ENCODE measurements around the gene EYS. TPM values are rescaled to one million over a fixed set of nuclear protein-coding genes. Genes with fewer than 3 reads are reported as not detected.

The EYS gene
- total RNA-seq, 2 experiments from 2014 or later, result not detected

DNA sequence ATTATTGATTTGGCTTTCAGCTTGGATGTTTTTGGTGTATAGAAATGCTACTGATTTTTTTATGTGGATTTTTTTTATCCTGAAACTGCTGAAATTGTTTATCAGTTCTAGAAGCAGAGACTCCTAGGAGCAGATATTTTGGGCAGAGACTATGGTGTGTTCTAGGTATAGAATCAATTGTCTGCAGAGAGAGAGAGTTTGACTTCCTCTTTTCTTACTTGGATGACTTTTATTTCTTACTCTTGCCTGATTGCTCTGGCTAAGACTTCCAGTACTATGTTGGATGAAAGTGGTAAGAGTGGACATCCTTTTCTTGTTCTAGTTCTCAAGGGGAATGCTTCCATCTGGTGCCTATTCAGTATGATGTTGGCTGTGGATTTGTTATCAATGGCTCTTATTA lies 1700.8 kb downstream of the EYS start:
- peaks cover 9% of the 10 kb centered on the region for H3K9me3 Mint-ChIP-seq
- H3K4me3 Mint-ChIP-seq, result no peak overlapping the region
- no peaks in the 10 kb centered on the region for H3K4me1 Mint-ChIP-seq (ENCODE audit: low read depth)
- intact Hi-C loops (cut with DNase I, micrococcal nuclease), result no loop called here
- H3K27ac Mint-ChIP-seq, result no peak overlapping the region
- H3K27ac ChIP-seq (ENCODE audit: low read depth in 1 of 2, low read length in 2 of 2), result no peak overlapping the region
- no peaks in the 10 kb centered on the region for H3K27me3 ChIP-seq (ENCODE audit: control insufficient read depth in 1 of 2, insufficient read depth in 2 of 2, low read length in 2 of 2)
- no peaks in the 10 kb centered on the region for H3K36me3 ChIP-seq (ENCODE audit: insufficient read depth, low read length)
- ATAC-seq (ENCODE audit: poor library complexity) (no peak), DNase-seq (no peak)
- TF ChIP-seq, protein P1, sequence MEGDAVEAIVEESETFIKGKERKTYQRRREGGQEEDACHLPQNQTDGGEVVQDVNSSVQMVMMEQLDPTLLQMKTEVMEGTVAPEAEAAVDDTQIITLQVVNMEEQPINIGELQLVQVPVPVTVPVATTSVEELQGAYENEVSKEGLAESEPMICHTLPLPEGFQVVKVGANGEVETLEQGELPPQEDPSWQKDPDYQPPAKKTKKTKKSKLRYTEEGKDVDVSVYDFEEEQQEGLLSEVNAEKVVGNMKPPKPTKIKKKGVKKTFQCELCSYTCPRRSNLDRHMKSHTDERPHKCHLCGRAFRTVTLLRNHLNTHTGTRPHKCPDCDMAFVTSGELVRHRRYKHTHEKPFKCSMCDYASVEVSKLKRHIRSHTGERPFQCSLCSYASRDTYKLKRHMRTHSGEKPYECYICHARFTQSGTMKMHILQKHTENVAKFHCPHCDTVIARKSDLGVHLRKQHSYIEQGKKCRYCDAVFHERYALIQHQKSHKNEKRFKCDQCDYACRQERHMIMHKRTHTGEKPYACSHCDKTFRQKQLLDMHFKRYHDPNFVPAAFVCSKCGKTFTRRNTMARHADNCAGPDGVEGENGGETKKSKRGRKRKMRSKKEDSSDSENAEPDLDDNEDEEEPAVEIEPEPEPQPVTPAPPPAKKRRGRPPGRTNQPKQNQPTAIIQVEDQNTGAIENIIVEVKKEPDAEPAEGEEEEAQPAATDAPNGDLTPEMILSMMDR (IDR thresholded peaks at IDR 0.05), result no peak
- H3K27me3 Mint-ChIP-seq, result no peaks in the 10 kb centered on the region
- POLR2A ChIA-PET, result no interaction called here
- no peaks in the 10 kb centered on the region for H3K36me3 Mint-ChIP-seq (ENCODE audit: low read depth)
- H3K4me3 ChIP-seq (ENCODE audit: low read length), result no peak overlapping the region
- CTCF ChIA-PET, result no interaction called here
- peaks cover 0 to 17% of the 10 kb centered on the region in 2 experiments for H3K9me3 ChIP-seq (ENCODE audit: control insufficient read depth in 1 of 2, insufficient read depth in 1 of 2, low read length in 2 of 2)
- no peaks in the 10 kb centered on the region for H3K4me1 ChIP-seq (ENCODE audit: insufficient read depth, low read length)

DNA sequence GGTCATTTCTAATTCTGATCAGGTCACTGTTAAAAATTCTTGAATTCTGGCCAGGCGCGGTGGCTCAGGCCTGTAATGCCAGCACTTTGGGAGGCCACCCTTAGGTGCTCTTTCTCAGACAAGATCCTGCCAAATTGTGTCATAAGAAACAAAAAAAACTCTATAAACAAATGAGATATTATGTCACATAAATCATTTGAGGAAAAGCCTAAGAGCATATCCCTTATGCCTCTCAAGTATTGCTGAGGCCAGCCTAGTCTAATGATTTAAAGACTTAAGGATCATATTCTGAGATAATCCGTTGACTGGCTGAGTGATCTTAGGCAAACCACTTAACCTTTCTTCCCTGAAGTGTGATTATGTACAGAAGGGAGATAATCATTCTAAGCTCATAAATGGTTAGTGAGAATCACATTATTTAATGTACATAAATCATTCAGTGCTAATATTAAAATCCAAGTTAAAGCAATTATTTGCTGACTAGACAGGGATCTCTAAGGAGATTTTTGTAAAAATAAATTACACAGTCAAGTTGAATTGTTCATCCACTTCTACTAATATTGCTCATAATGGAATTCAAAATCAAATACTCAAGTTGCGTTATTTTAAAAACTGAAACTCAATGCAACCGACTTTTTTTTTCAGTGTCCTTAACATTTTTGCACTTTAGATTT lies 1706.1 kb downstream of the EYS start:
- no peaks in the 10 kb centered on the region for H3K4me1 Mint-ChIP-seq (ENCODE audit: low read depth)

GRCh38 chr6:63999613-64000012 lies 1707.4 kb downstream of the EYS start:
- Mint-ChIP-seq H3K4me3 (no peak overlapping the region), H3K27ac (no peak overlapping the region), H3K9me3 (peaks cover 9% of the 10 kb centered on the region), H3K27me3 (no peaks in the 10 kb centered on the region), H3K36me3 (ENCODE audit: low read depth) (no peaks in the 10 kb centered on the region), H3K4me1 (ENCODE audit: low read depth) (no peaks in the 10 kb centered on the region)
- TF ChIP-seq, protein P1 (IDR thresholded peaks at IDR 0.05), result no peak
- H3K4me3 ChIP-seq (ENCODE audit: low read length), result no peak overlapping the region
- ChIA-PET CTCF (no interaction called here), POLR2A (no interaction called here)
- DNase-seq (no peak), ATAC-seq (ENCODE audit: poor library complexity) (no peak)
- H3K4me1 ChIP-seq (ENCODE audit: insufficient read depth, low read length), result no peaks in the 10 kb centered on the region
- intact Hi-C loops (cut with DNase I, micrococcal nuclease), result no loop called here
- peaks cover 0 to 6% of the 10 kb centered on the region in 2 experiments for H3K9me3 ChIP-seq (ENCODE audit: control insufficient read depth in 1 of 2, insufficient read depth in 1 of 2, low read length in 2 of 2)
- H3K27me3 ChIP-seq (ENCODE audit: control insufficient read depth in 1 of 2, insufficient read depth in 2 of 2, low read length in 2 of 2), result no peaks in the 10 kb centered on the region
- no peak overlapping the region for H3K27ac ChIP-seq (ENCODE audit: low read depth in 1 of 2, low read length in 2 of 2)
- H3K36me3 ChIP-seq (ENCODE audit: insufficient read depth, low read length), result no peaks in the 10 kb centered on the region

More for the DNA sequence above, 1706.1 kb downstream of the EYS start:
- Mint-ChIP-seq H3K36me3 (ENCODE audit: low read depth) (no peaks in the 10 kb centered on the region), H3K27me3 (no peaks in the 10 kb centered on the region), H3K4me3 (no peak overlapping the region), H3K27ac (no peak overlapping the region), H3K9me3 (peaks cover 11% of the 10 kb centered on the region)
- Histone ChIP-seq H3K27me3 (ENCODE audit: control insufficient read depth in 1 of 2, insufficient read depth in 2 of 2, low read length in 2 of 2) (no peaks in the 10 kb centered on the region), H3K27ac (ENCODE audit: low read depth in 1 of 2, low read length in 2 of 2) (no peak overlapping the region), H3K36me3 (ENCODE audit: insufficient read depth, low read length) (no peaks in the 10 kb centered on the region), H3K4me1 (ENCODE audit: insufficient read depth, low read length) (no peaks in the 10 kb centered on the region), H3K4me3 (ENCODE audit: low read length) (no peak overlapping the region), H3K9me3 (ENCODE audit: control insufficient read depth in 1 of 2, insufficient read depth in 1 of 2, low read length in 2 of 2) (peaks cover 0 to 6% of the 10 kb centered on the region in 2 experiments)
- DNase-seq (no peak), ATAC-seq (ENCODE audit: poor library complexity) (no peak)
- CTCF ChIA-PET, result no interaction called here
- POLR2A ChIA-PET, result no interaction called here
- TF ChIP-seq, protein P1 (IDR thresholded peaks at IDR 0.05), result no peak
- intact Hi-C loops (cut with DNase I, micrococcal nuclease), result no loop called here
